HG03521 (cell line): ENCODE data around the gene RER1.

Experiments
- ATAC-seq: cut with Tn5 transposase; IDR thresholded peaks from one replicate; pipeline ENCODE4 v1.9.1; 2021; ENCODE audit warnings: mild to moderate bottlenecking, moderate library complexity; ENCODE audit not compliant: unreplicated experiment

The RER1 gene

DNA sequence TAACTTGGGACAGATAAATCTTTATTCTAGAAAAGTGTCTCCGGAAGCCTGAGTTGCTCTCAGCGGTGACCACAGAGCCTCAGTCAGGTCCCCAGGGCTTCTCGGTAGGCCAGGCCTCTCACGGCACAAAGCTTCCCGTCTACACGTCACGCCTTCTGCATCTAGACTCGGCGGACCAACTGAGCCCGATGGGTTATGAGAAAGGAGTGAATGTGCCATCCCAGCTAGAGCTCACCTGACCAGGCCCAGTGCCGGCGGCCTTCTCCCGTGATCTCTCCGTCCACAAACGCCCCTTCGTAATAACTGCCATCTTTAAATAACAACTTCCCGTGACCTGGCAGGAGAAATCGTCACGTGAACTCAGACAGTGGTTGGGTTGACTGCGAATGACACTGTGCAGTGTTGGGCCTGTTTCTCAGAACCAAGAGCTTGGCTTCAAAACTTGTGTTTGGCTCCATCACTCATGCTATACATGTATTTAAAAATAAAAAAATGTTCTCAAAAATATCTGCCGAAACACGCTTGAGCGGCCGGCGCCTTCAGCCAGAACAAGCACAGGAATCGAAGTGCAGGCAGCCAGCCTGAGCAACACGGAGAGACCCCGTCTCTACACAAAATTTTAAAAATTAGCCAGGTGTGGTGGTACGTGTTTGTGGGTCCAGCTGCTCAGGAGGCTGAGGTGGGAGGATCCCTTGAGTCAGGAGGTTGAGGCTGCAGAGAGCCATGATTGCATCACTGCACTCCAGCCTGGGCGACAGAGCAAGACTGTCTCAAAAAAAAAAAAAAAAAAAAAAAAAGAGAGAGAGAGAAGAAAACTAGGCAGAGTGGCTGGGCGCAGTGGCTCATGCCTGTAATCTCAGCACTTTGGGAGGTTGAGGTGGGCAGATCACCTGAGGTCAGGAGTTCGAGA lies 3.4 kb upstream of the RER1 start:
- ATAC-seq, result no peak

DNA sequence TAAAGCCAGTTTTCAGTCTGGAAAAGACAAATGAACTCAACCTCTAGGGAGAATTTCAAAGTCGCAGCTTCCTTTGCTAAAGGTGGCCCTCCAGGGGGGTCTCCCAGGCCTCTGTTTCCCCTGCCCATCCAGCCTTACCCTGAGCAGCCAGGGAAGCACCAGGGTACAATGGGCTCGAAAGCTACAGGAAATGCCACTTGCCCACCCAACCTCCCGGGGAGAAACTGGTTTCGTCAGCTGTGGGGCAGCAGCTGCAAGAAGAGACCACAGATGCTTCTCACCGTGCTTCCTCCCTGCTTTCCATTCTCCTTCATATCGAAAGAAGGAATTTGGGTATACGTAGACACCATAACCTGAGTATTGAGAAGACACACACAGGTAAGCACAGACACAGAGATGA lies 2.0 kb upstream of the RER1 start:
- ATAC-seq, result no peak

DNA sequence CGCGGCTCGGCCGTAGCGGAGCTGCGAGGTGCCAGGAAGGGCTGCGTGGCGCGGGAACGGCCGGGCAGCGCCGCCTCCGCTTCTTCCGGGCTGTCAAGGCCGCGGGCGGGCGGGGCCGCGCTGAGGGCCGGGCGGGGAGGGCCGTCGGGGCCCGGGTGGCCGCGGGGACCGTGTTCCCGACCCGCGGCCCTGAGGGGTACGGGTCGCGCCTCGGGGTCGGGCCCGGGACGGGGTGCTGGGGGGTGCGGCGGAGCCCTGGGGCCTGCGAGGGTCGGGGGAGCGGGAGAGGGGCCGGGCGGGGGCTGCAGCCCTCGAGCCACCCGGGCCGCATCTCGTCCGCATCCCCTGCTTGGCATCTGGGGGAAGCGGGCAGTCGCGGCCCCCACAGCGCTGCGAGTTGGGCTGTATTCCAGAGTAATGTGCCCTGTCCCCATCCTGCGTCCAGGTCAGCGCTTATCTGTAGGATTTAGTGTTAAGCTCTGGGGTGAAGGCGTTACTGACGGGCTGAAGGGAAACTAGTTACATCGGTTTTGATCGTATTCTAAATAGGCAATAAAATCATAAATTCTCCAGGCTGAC lies 379 bp downstream of the RER1 start:
- peak; percentile 12 for ATAC-seq

DNA sequence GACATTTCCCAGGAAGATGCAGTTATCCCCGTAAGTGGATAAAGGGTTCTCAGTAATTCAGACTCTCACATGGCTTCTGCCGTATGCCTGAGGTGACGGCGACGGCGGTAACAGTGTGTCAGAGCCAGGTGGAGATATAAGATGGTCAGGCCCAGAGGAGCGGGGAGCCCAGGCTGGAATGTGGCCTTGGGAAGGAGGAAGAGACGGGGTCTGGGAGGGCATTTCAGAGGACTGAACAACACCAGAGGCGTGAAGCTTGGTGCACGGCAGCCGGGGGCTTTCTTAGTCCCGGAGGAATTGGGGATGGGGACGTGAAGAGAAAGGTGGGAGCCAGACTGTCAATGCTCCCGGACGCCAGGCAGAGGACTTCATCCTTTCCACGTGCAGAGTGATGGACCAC lies 1.0 kb downstream of the RER1 start:
- no peak for ATAC-seq

DNA sequence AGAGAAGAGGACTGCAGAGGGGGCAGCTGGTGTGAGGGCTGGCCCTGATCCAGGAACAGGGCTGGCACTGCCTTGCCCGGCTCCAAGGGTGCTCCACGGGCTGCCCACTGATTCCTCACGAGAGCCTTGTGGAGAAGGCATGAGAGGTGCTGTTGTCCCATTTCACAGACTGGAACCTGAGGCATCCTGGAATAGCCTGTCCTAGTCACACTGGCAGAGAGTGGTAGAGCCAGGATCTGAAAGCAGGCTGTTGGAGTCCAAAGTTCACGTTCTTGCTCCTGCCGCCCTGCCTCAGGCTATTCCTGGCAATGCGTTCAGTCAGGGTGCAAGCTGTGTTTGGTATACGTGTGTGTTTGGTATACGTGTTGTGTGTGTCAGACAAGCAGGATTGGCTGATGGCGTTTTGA lies 1.8 kb downstream of the RER1 start:
- no peak for ATAC-seq

DNA sequence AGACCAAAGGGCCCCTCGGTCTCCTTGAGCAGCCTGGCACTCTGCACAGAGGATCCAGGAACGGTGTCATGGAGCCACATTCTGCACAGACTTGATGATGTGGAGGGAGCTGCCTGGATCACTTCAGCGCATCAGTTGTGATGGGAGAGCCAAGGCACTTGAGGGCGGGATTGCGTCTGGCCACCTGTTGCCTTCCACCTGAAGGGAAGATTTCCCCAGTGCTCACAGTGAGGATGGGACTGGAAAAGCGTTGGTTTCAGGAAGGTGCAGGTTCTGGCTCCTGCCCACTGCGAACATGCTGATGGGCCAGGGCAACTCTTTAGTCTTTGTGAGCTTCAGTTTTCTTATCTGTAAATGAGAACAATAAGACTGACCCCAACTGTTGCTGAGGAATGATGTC lies 2.6 kb downstream of the RER1 start:
- ATAC-seq, result no peak

DNA sequence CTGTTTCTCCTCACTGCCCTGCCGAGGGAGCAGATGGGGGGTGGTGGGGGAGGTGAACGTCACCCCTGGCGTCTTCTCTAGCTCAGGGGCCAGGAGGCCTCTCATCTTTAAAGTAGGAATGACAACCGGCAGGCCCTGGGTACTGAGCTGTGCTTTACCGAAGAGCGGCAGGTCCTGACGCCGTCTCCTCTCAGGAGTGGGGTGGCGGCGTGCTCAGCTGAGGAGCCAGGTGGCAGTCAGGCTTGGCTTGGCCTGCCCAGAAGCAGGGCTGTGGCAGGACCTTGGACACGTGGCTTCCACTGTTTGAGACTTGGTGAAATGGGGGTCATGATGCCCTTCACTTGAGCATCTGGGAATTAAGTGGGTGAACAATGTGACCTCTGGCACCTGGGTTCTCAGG lies 3.1 kb downstream of the RER1 start:
- no peak for ATAC-seq

DNA sequence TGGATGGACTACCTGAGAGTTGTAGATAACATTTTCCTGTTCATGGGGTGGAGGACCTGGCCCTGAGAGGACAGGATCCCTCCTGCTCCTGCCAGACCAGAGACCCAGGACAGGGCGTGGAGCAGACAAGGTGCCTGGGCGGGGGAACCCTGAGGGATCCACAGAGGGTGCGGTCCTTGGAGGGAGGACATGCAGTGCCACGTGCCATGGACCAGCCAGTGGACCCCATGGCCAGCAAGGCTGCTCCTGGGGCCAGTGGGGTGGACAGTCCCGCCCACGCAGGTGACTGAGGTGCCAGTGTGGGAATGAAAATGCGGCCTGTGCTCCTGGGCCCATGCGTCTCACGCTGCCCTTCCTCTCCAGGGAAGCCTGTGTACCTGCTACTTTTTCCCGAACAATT lies 3.6 kb downstream of the RER1 start:
- ATAC-seq, result no peak

DNA sequence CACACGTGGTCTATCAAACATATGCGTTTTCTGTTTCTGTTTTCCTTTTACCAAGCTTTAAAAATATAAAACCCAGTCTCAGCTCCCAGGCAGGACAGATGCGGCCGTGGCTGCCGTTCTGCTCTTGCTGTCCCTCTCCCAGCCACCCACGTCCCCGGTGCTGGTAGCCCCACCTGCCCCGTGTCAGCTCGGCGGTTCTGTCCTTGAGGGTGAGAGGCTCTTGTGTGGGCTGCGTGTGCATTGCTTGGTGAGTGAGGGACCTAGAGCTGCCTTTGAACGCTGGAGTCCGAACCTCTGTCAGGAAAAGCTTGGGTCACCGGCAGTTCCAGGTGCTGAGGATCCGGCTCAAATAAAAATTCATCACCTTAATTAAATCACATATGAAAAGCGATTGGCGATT lies 4.4 kb downstream of the RER1 start:
- no peak for ATAC-seq

DNA sequence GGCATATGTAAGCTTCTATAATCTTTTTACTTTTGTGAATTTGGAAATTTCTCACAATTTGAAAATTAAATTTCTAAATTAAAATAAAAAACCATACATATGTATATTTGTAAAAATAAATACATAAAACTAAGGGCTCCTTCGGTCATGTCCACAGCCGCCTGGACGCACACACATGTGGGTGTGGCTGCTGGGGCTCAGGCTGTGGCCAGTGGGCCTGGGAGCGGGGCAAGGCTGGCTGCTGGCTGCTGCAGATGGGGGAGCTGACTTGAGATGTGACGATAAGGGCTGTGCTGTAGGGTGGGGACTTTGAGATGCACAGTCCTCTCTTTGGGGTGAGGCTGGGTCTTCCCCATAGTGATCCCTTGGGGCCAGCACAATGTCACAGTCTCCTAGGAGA lies 4.8 kb downstream of the RER1 start:
- no peak for ATAC-seq

DNA sequence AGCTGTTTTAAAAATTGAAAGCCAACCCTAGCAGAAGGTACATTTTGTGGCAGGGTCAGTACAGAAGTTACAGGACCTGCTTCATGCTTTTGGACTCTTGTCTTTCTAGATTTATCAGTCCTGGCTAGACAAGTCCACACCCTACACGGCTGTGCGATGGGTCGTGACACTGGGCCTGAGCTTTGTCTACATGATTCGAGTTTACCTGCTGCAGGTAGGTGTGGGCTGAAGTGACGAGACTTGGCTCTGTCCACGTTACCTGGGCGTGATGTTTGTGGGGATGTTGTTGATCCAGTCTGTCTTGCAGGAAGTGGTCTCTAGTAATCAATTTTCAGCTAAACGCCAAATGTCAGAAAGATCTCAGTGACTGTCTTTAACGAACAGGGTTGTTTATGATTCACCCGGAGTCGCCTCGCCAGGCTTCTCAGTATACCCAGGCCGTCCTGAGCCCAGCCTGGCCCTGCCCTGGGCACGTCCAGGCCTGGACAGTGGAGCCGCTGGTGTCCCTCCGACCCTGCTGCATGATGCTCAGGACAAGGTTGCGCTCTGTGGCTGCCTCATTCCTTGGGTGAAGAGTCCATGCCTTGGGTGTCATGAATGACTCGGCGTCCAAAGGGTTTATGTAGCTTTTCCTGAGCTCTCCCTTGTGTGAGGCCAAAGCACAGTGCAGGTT lies 5.5 kb downstream of the RER1 start:
- ATAC-seq, result no peak

DNA sequence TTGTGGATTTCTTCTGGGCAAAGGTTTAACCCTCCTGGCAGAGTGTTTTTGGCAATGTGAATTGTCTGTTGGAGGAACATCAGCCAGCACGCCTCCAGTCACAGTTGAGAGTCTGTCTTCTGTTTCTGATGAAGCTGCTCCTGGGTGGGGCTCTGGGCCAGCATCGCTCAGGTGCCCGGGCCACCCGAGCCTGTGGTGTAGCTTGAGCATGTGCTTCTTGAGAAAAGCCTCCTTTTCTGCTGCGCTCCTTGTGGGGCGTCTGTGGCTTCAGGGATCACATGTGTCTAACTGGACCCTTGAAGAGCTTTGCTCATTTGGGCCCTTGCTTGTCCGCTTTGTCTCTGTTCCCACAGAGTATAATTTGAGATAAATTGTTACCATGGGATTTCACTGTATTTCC lies 7.2 kb downstream of the RER1 start:
- no peak for ATAC-seq

DNA sequence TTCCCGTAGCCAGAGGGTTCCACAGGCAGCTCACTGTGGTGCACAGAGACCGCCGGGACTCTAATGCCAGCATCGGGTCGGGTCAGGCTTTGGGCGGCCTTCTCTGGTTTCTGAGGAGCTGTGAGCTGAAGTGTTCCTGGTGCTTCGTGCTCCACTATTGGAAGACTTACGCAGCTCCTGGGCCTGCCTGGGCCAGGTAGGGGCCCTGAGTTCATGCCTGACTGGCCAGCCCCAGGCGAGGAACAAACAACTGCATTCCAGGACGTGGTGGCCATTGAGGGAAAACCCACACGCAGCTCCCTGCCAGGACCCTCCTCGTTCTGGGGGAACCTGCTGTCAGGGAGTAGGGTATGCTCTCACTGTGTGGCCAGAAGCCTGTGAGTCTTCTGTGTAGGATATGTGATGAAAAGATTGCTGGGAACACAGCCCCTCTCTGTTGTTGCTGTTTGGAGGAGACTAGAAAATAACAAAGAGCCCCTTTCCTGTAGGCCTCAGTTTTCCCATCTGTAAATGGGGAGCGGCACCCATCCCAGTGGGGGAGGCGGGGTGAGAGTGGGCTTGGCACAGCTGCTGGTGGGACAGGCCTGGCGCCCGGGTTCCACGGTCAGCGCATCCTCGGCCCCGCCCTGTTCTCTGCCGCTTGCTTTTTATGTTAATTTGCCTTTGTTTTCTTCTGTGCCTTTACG lies 8.4 kb downstream of the RER1 start:
- ATAC-seq, result no peak

DNA sequence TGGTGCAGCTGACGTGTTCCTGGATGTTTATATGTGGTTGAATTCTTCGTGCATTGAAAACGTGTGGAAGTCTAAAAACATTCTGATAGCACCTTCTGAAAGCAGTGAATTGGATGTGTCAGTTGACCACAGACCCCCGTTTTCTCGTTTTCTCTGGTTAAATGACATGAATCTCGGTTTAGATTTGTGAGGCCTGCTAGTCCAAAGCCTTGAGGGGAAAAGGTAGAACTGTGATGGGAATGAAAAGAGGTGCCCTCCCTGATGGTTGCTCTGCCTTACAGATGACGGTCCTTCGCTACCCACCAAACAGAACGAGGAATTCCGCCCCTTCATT lies 8.9 kb downstream of the RER1 start:
- no peak for ATAC-seq

DNA sequence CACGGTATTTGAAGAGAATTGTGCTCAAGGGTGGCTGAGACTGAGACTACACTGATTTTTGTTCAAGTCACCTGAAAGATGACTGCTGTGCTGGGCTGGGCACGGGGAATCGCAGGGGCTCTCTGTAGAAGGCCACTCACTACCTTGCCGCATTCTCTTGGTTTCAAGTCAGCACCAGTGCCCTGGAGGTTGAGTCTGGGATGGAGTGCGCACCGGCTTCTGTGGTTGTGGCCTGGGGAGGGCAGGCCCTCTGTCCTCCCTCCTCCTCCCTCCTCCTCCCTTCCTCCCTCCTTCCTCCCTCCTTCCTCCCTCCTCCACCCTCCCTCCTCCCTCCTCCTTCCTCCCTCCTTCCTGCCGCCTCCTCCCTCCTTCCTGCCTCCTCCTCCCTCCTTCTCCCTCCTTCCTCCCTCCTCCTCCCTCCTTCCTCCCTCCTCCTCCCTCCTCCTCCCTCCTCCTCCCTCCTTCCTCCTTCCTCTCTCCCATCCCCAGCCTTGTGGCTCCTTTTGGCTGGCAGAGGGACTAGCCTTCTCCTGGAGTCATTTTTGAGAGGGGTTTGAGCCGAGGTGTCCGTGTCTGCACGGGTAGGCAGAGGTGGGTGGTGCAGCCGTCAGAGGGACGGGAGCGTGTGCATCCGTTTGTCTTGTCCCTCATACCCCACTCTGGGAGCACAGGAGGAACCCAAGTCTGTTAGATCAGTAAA lies 9.5 kb downstream of the RER1 start:
- ATAC-seq, result no peak

DNA sequence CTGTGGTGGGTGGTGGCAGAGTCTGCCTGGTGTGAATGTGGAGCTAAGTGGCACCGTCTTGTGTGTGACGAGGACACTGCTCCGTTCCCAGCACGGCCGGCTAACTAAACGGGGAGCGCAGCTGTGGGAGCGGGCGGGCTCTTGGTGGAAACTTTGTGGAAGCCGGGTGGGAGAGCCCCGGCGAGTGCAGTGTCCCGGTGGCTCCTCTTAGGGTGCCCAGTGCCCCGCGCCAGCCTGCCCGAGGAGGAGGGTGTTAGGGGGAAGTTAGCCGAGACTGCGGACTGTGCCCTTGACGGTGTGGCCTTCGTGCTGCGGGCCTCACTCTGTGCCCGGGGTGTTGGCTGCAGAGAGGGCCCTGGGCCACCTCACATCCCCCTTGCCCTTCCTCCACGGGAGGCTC lies 10.8 kb downstream of the RER1 start:
- ATAC-seq, result no peak

DNA sequence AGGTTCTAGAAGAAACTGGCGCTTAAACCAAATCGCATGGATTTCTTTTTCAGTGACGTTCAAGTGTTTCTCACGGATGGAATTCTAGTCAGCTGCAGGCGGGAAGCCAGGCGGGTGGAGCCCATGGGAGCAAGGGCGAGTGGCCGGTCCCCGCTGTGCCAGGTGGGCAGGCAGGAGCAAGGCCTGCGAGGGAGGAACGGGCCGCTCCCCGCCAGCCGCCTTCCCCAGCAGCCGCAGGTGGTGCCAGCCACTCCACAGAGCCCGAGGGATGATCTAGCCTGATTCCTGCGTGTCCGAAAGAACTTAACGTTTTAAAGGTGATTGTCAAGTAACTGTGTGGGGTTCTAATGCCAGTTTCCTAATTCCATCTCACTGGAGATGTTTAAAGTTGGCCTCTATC lies 11.6 kb downstream of the RER1 start:
- no peak for ATAC-seq

DNA sequence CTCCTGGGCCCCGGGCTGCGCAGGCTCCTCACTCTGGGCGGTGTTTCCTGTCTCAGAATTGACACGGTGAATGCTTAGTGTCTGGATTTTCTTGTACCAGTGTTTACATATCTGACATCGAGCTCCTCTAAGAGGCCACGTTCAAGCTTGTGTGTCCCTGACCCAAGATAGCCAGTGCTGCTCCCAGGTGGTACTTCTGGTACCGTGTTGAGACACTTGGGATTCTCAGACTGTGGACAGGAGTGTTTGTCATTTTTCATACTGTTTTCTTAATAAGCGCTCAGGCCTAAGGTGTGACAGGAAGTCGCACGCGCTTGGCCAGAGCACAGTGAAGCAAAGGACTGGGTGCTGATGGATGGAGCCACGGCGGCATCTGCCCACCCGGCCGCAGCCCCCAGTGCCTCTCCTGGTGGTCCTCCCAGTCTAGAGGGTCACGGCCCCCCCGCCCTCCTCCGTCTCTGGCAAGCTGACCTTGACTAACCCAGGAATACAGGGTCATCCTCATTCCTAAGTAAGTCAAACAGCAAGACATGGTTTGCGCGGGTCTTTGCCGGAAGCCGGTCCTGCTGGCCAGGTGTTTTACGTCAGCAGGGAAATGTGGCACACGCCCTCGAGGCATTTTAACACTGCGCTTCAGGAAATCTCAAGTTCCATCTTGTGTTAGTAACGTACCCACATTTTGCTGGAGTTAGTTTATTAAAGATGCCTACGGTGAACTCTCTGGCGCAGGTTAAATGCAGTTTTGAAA lies 12.7 kb downstream of the RER1 start:
- no peak for ATAC-seq

DNA sequence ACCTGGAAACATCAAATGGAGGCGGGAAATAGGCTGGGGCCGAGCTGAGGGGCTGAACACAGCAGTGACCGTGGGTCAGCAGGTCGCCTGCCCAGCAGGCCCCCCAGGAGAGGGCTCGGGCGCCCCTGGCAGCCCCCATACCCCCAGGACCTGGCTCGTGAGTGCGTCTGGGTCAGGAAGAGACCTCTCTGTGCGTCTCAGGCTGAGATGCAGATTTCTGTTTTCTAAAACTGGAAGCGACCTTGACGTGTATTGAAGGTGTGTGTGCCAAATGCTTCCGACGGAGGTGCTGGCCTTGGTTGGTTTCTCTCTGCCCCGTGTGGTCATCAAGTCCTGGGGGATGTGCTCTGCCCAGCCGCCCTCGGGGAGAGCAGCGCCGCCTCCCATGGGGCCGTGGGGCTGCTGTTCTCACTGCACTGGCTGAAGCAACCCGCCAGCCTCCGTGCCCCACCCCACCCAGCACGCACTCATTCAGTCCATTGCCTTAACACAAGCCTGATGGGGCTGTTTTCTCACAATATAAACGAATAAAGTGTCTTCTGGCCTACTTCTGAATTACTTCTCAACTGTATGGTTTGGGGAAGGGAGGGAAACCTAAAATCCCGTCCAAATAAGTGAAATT lies 13.4 kb downstream of the RER1 start:
- no peak for ATAC-seq
